GM15510 (cell line): ENCODE results near the gene CACNB3.

ENCODE experiments used
- POLR2A ChIP-seq: IDR thresholded peaks from 3 replicates; pipeline ENCODE4 v1.6.1; 2011; ENCODE audit warnings: borderline replicate concordance; ENCODE audit not compliant: insufficient read length; ENCODE audit errors: extremely low read depth

The CACNB3 gene

GRCh38 chr12:48817873-48818830 lies at the start of gene CACNB3:
CACNB3 (plus strand) TSS chr12:48818496; CDS start chr12:48818930, 434 bp downstream.
- TF ChIP-seq POLR2A = no peak

- no peak for TF ChIP-seq POLR2A
Measured at GRCh38 chr12:48768736-48769135, 49.6 kb upstream of the CACNB3 start.

- TF ChIP-seq POLR2A = no peak
Measured at GRCh38 chr12:48770756-48771155, 47.5 kb upstream of the CACNB3 start.

- TF ChIP-seq POLR2A = no peak
Measured at GRCh38 chr12:48771588-48772112, 46.6 kb upstream of the CACNB3 start.

- TF ChIP-seq POLR2A = no peak
Measured at GRCh38 chr12:48773686-48774085, 44.6 kb upstream of the CACNB3 start.

- no peak for TF ChIP-seq POLR2A
Measured at GRCh38 chr12:48774516-48774915, 43.8 kb upstream of the CACNB3 start.

- TF ChIP-seq POLR2A = no peak
Measured at GRCh38 chr12:48775299-48775698, 43.0 kb upstream of the CACNB3 start.

- no peak for TF ChIP-seq POLR2A
Measured at GRCh38 chr12:48775991-48776649, 42.2 kb upstream of the CACNB3 start.

- no peak for TF ChIP-seq POLR2A
Measured at GRCh38 chr12:48776956-48777355, 41.3 kb upstream of the CACNB3 start.

- no peak for TF ChIP-seq POLR2A
Measured at GRCh38 chr12:48777501-48778400, 40.5 kb upstream of the CACNB3 start.

GRCh38 chr12:48779869-48780268 lies 38.4 kb upstream of the CACNB3 start:
- TF ChIP-seq POLR2A = no peak

- no peak for TF ChIP-seq POLR2A
Measured at GRCh38 chr12:48780381-48781025, 37.8 kb upstream of the CACNB3 start.

GRCh38 chr12:48781750-48782456 lies 36.4 kb upstream of the CACNB3 start:
- TF ChIP-seq POLR2A = no peak

- TF ChIP-seq POLR2A = no peak
Measured at GRCh38 chr12:48782457-48783395, 35.6 kb upstream of the CACNB3 start.
